Right lobe of liver (tissue), 6 donors: ENCODE data around the gene MUC5B. TPM values are rescaled to one million over a fixed set of nuclear protein-coding genes. Genes with fewer than 3 reads are reported as not detected.

Experiments used
- ATAC-seq, 4 donors: fragments of 200-7000 bp; cut with Tn5 transposase; one replicate each; pipeline ENCODE4 v1.9.1; 2020; ENCODE audit warnings: mild to moderate bottlenecking in 4 of 4, moderate library complexity in 4 of 4
- DNase-seq, 3 donors: peaks; one replicate each; pipeline ENCODE4 v3.0.0-alpha.2; 2020
- H3K27ac ChIP-seq, 3 donors: fragments of 200-600 bp; one replicate each; pipeline ENCODE4 v1.8.0; 2022
- H3K27me3 ChIP-seq, 2 donors: fragments of 200-600 bp; one replicate each; pipeline ENCODE4 v1.8.0; 2022
- H3K36me3 ChIP-seq, 4 donors: fragments of 200-600 bp; sonication (generic) in 1 of 4; one replicate each; pipeline versions ENCODE4 v1.5.1 to v1.8.0; 2017 to 2022; ENCODE audit warnings: control low read depth in 1 of 4
- H3K4me1 ChIP-seq, 4 donors: fragments of 200-600 bp; sonication (generic) in 1 of 4; one replicate each; pipeline versions ENCODE4 v1.5.1 to v1.8.0; 2017 to 2022; ENCODE audit warnings: control low read depth in 1 of 4
- H3K4me3 ChIP-seq, 3 donors: fragments of 200-600 bp; one replicate each; pipeline ENCODE4 v1.8.0; 2022
- H3K9me3 ChIP-seq, 4 donors: fragments of 200-600 bp; sonication (generic) in 1 of 4; one replicate each; pipeline versions ENCODE4 v1.5.1 to v1.8.0; 2017 to 2022; ENCODE audit warnings: control low read depth in 1 of 4
- POLR2A ChIP-seq: fragments of 450-650 bp; IDR thresholded peaks from one replicate; pipeline ENCODE4 v1.6.1; 2017; ENCODE audit warnings: antibody characterized with exemption, mild to moderate bottlenecking
- WGBS: methylation state at CpG from one replicate; pipeline ENCODE4 v1.1.6; 2018; ENCODE audit warnings: low coverage, low lambda C conversion rate; ENCODE audit not compliant: insufficient coverage; ENCODE audit errors: missing lambda C conversion rate; 5-methylcytosine and 5-hydroxymethylcytosine counted together
- intact Hi-C, 2 donors: fragments of 100-400 bp; cut with DNase I; formaldehyde crosslinking; loops; one replicate each; pipeline versions ENCODE4 v1.11.2 to v1.14.1; 2022
- total RNA-seq, 6 experiments: library from RNA; depleted of rRNA in 2 of 6; stranded (reverse); fragments of >200 nt in 2 of 6; fragmentation: NEBNext Ultra II Directional in 3 of 6; extraction: Animal tissue kit (Norgen Biotek cat#: 25700) in 3 of 6; gene quantifications; one replicate each; pipeline versions ENCODE4 v1.1.0 to v1.2.4, GENCODE V29; 2016 to 2023
- TF ChIP-seq, protein P1 (sequence below), 4 donors: fragments of 200-600 bp in 3 of 4; fragments of 450-650 bp in 1 of 4; IDR thresholded peaks; one replicate each; pipeline versions ENCODE4 v1.5.1 to v1.8.0; 2016 to 2022; ENCODE audit warnings: antibody characterized with exemption in 4 of 4, mild to moderate bottlenecking in 2 of 4
- donor health status: DM: no; HTN: yes; CAD: no.
- donor health status: DM: no; HTN: no; CAD: no.
- donor health status: DM: no; HTN: no; CAD: no.
- donor health status: DM: no; HTN: yes; CAD: no.
- donor health status: DM: no; HTN: yes; CAD: no.

Gene MUC5B
- total RNA-seq, 6 experiments from 2014 or later: 0.06 to 3.7 (median 0.78) TPM

DNA sequence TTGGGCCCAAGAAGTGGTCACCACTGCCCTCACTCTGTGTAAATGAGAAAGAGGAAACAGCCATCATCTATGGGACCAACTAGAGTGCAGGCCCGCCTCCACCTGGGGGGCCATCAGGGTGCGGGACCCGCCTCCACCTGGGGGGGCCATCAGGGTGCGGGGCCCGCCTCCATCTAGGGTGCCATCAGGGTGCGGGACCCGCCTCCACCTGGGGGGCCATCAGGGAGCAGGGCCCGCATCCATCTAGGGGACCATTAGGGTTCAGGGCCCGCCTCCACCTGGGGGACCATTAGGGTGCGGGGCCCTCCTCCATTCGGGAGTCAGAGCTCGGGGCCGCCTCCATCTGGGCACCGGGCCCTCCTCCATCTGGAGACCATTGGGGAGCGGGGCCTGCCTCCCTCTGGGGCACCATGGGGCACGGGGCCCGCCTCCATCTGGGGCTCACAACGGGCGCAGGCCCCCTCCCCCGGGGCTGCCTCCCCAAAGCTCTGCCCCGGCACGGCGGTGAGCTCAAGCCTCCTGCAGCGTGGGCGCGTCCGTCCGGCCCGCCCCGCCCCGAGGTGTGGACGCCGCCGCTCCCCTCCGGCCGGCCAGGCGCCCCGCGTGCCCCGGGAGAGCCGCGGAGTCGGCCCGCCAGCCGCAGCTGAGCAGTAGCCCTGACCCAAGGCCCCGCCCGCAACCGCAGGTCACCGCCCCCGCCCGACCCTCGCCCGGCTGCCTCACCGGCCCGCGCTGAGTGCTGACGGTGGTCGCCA is 86.1 kb downstream of the MUC5B start:
- peaks cover 0 to 46% (median 15%) of the 10 kb centered on the region in 4 donors for H3K4me1 ChIP-seq
- peak in 2 of 3 donors; percentile 53 to 59 for DNase-seq

DNA sequence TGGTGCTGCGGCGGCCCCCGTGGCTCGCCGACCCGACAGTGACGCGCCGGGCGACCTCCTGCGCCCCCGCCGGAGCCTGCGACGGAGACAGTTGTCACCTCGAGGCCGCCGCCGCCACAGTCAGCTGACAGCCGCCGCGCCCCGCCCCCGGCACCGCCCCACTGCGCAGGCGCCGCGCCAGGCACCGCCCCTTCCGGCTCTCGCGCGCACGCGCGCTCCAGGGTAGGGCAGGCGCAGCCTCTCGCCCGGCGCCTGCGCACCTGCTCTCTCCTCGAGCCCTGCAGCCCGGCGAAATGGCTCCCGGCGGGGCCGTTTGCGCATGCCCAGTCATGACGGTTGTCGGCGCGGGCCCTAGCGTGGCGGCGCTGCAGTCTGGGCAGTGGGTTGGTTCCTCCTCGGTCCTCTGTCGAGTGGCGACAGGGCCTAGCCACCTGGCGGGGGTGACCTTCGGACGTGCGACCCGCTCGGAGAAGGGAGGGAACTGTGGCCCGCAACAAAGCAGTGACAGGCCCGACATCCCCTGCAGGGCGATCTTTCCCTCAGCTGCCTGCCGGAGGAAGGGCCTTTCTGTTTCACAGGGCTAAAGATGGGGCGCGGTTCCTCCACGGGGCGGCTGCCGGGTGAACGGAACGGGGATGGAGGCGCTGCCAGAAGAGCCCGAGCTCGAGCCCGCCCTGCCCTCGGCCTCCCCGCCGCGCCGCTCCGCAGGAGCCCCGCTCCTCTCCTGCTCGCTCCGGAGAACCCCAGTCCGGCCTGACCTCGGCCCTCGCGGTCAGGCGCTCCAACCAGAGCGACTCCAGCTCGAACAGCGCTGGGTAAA is 86.8 kb downstream of the MUC5B start, which contains the start of gene TOLLIP:
TOLLIP (minus strand) TSS at position 135 of the 820 bp plus-strand sequence; CDS start at position 1, 134 bp downstream.
- Histone ChIP-seq H3K4me1 (peaks cover 0 to 41% (median 15%) of the 10 kb centered on the region in 4 donors), H3K27me3 (no peaks in the 10 kb centered on the region), H3K36me3 (peaks cover 0 to 2% (median 0%) of the 10 kb centered on the region in 4 donors), H3K9me3 (no peaks in the 10 kb centered on the region), H3K27ac (peak within 1 kb of the TSS; percentile 89 to 96 (median 90)), H3K4me3 (peak within 1 kb of the TSS; percentile 82 to 83 (median 83))
- WGBS: 3% methylated on average over 13 of the region's 97 CpGs
- ATAC-seq (peak; percentile 82 to 84 (median 84)), DNase-seq (peak; percentile 98)
- TF ChIP-seq, protein P1, sequence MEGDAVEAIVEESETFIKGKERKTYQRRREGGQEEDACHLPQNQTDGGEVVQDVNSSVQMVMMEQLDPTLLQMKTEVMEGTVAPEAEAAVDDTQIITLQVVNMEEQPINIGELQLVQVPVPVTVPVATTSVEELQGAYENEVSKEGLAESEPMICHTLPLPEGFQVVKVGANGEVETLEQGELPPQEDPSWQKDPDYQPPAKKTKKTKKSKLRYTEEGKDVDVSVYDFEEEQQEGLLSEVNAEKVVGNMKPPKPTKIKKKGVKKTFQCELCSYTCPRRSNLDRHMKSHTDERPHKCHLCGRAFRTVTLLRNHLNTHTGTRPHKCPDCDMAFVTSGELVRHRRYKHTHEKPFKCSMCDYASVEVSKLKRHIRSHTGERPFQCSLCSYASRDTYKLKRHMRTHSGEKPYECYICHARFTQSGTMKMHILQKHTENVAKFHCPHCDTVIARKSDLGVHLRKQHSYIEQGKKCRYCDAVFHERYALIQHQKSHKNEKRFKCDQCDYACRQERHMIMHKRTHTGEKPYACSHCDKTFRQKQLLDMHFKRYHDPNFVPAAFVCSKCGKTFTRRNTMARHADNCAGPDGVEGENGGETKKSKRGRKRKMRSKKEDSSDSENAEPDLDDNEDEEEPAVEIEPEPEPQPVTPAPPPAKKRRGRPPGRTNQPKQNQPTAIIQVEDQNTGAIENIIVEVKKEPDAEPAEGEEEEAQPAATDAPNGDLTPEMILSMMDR (IDR thresholded peaks at IDR 0.05): peak in 3 of 4 donors; percentile 18 to 33 (median 20)
- peak; percentile 92 for TF ChIP-seq POLR2A
- intact Hi-C loops: no loop called here

More for the DNA sequence above, 86.1 kb downstream of the MUC5B start:
- intact Hi-C loops: no loop called here
- H3K27ac ChIP-seq: peak overlapping the region; percentile 89 to 96 (median 90)
- 2% methylated on average over 9 of the region's 58 CpGs for WGBS
- H3K27me3 ChIP-seq: no peaks in the 10 kb centered on the region
- H3K4me3 ChIP-seq: peak overlapping the region; percentile 82 to 83 (median 83)
- TF ChIP-seq POLR2A: no peak
- TF ChIP-seq, protein P1 (IDR thresholded peaks at IDR 0.05): peak in 1 of 4 donors; percentile 12
- ATAC-seq: peak; percentile 3 to 33 (median 16)
- no peaks in the 10 kb centered on the region for H3K9me3 ChIP-seq
- peaks cover 0 to 2% (median 0%) of the 10 kb centered on the region in 4 donors for H3K36me3 ChIP-seq

DNA sequence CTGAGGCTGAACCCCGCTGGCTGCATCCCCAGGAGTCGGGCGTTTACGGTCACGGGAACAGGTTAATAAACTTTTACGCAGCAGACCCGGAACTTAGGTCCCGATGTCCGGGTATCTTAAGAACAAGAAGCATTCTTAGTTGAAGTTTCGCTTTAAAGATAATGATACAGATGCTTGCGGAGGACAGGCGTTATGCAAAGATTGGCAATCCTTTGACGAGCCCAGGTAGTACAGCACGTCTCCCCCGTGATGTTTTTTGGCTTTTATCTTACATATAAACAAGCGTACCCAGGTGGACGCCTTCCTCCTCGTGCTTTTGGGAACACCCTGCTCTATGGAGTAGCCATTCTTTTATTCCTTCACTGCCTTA is 87.4 kb downstream of the MUC5B start:
- peaks cover 0 to 35% (median 15%) of the 10 kb centered on the region in 4 donors for H3K4me1 ChIP-seq
- TF ChIP-seq POLR2A: no peak
- TF ChIP-seq, protein P1 (IDR thresholded peaks at IDR 0.05): no peak
- H3K9me3 ChIP-seq: no peaks in the 10 kb centered on the region
- no peaks in the 10 kb centered on the region for H3K27me3 ChIP-seq
- intact Hi-C loops: no loop called here
- WGBS: 48% methylated on average over 17 of the region's 18 CpGs
- peaks cover 0 to 2% (median 0%) of the 10 kb centered on the region in 4 donors for H3K36me3 ChIP-seq
- ATAC-seq: no peak
- H3K4me3 ChIP-seq: peak overlapping the region; percentile 67 to 83 (median 82)
- peak overlapping the region; percentile 89 to 96 (median 90) for H3K27ac ChIP-seq
- DNase-seq: no peak

DNA sequence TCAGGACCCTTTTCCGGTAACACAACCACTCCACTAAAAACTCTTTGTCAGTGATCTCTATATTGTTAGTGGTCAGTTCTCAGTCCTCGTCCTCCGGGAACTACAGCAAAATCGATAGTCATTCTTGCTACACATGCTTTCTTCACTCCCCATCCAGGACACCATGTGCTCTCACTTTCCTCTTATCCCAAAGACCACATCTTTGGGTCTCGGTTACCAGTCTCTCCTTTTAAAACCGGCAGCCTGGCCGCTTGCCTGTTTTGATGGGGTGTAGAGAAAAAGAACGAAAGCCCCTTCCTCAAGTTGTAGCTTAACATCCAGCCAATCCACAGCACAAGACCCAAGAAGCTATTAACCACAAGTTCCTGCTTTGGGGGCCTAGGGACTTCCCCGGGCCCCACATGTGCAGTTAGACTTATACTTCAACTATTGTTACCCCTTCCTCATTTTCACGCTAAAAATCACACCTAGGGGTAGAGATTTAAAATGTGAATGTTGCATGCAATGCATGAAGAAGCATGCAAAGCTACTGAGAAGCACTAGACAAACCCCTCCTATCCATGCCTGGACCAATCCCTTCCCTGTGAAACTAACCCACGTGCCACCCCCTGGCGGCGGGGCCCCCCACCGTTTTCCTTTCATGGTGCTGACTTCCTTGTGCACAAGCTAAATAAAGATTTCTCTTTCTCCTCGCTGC is 88.1 kb downstream of the MUC5B start:
- Histone ChIP-seq H3K9me3 (no peaks in the 10 kb centered on the region), H3K36me3 (peaks cover 0 to 2% (median 0%) of the 10 kb centered on the region in 4 donors), H3K4me1 (peaks cover 0 to 31% (median 13%) of the 10 kb centered on the region in 4 donors), H3K27ac (peak overlapping the region in 1 of 3 donors; percentile 90), H3K4me3 (peak overlapping the region; percentile 67 to 83 (median 82)), H3K27me3 (no peaks in the 10 kb centered on the region)
- no peak for ATAC-seq
- intact Hi-C loops: no loop called here
- WGBS: 66% methylated on average over 14 of the region's 15 CpGs
- TF ChIP-seq, protein P1 (IDR thresholded peaks at IDR 0.05): no peak
- TF ChIP-seq POLR2A: no peak
- DNase-seq: peak in 1 of 3 donors; percentile 47
